Esophagus muscularis mucosa (tissue), 4 donors: Measurements from ENCODE around the gene NR1D2. TPM values are rescaled to one million over a fixed set of nuclear protein-coding genes. Genes with fewer than 3 reads are reported as not detected.
A peak's percentile ranks its signal among the peaks of the same experiment; 100 is the strongest.
"Not testable (repeated sequence)": the region's sequence is repeated elsewhere in the genome, so short reads cannot be mapped to it uniquely, and the experiment has no call there.

Source experiments
- DNase-seq: peaks from one replicate; pipeline ENCODE4 v3.0.0-alpha.2; 2017; ENCODE audit errors: extremely low spot score
- H3K27ac ChIP-seq, 4 donors: fragments of 200-600 bp; sonication (generic); replicated peaks in 1 of 4; 1 replicate in 3 of 4; 2 replicates in 1 of 4; pipeline ENCODE4 v1.5.1; 2016 to 2019; ENCODE audit warnings: mild to moderate bottlenecking in 1 of 4
- H3K27me3 ChIP-seq, 4 donors: fragments of 200-600 bp; sonication (generic); one replicate each; pipeline versions ENCODE4 v1.5.1 to v1.6.0; 2016 to 2019
- H3K36me3 ChIP-seq, 4 donors: fragments of 200-600 bp; sonication (generic); one replicate each; pipeline ENCODE4 v1.5.1; 2016 to 2019
- H3K4me1 ChIP-seq, 4 donors: fragments of 200-600 bp; sonication (generic); one replicate each; pipeline ENCODE4 v1.5.1; 2016 to 2019
- H3K4me3 ChIP-seq, 4 donors: fragments of 200-600 bp; sonication (generic); 1 replicate in 2 of 4; 2 replicates in 2 of 4; pipeline ENCODE4 v1.5.1; 2016 to 2019; ENCODE audit warnings: mild to moderate bottlenecking in 4 of 4, moderate library complexity in 1 of 4
- H3K9me3 ChIP-seq, 4 donors: fragments of 200-600 bp; sonication (generic); 1 replicate in 3 of 4; 2 replicates in 1 of 4; pipeline ENCODE4 v1.5.1; 2016 to 2019
- EP300 ChIP-seq: sonication (generic); formaldehyde crosslinking; IDR thresholded peaks from one replicate; pipeline ENCODE4 v1.6.1; 2017; ENCODE audit warnings: antibody characterized with exemption
- POLR2A ChIP-seq: fragments of 450-650 bp; IDR thresholded peaks from one replicate; pipeline ENCODE4 v1.6.1; 2017; ENCODE audit warnings: antibody characterized with exemption, moderate library complexity, mild to moderate bottlenecking, low read depth
- POLR2AphosphoS5 ChIP-seq, 2 donors: sonication (generic); formaldehyde crosslinking; IDR thresholded peaks; one replicate each; pipeline ENCODE4 v1.6.1; 2017; ENCODE audit warnings: antibody characterized with exemption in 2 of 2
- WGBS: methylation state at CpG from one replicate; pipeline ENCODE4 v1.1.5; 2018; 5-methylcytosine and 5-hydroxymethylcytosine counted together
- intact Hi-C: fragments of 100-400 bp; cut with DNase I; formaldehyde crosslinking; loops from one replicate; pipeline ENCODE4 v1.15.1; 2023
- total RNA-seq, 4 donors: library from RNA; depleted of rRNA; stranded (reverse); fragments of >200 nt; gene quantifications; one replicate each; pipeline versions ENCODE4 v1.1.0 to v1.2.1, GENCODE V29; 2016
- TF ChIP-seq, protein P1 (sequence below), 3 experiments: fragments of 200-600 bp in 2 of 3; fragments of 450-650 bp in 1 of 3; sonication (generic) in 2 of 3; IDR thresholded peaks; one replicate each; pipeline ENCODE4 v1.5.1; 2017 to 2019; ENCODE audit warnings: antibody characterized with exemption in 3 of 3, mild to moderate bottlenecking in 2 of 3, moderate library complexity in 1 of 3

The NR1D2 gene
- total RNA-seq, 4 donors from 2014 or later = 34.4 to 42.4 (median 38.0) TPM

DNA sequence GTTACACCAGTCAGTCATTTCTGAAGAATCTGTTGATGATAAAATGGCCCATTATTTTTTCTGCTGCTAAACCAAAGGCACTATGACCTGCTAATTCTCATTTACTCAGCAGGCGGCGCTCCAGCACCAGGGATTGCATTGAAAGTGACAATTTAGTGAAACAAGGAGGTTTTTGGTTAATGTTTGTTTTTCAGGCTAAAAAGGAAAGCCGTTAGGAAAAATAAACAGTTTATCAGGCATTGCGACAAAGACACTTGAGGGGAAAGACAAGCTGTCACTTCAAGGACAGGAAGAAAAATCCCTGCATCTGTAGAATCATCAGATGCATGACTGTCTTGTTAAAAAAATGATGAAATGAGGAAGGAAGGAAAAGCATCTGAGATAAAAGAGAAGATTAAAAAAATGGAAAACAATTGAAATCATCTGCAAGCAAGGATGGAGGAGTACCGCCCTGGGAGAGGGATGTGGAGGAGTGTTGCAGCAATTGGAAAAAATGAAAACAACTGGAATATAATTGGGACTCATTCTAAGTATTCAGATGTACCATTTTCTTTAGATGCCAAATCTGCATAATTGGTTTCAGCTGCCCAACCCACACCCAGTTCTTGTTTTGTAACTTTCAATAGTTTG lies 54.0 kb downstream of the NR1D2 start:
- Histone ChIP-seq H3K9me3 (no peaks in the 10 kb centered on the region), H3K27ac (no peak overlapping the region), H3K4me3 (peak overlapping the region in 1 of 4 donors; percentile 15), H3K27me3 (no peaks in the 10 kb centered on the region), H3K4me1 (peaks cover 7 to 13% (median 11%) of the 10 kb centered on the region in 4 donors), H3K36me3 (no peaks in the 10 kb centered on the region)
- WGBS = 11% methylated on average over 5 of the region's 5 CpGs
- no peak for DNase-seq
- TF ChIP-seq POLR2AphosphoS5 (IDR thresholded peaks at IDR 0.05) = no peak
- TF ChIP-seq, protein P1, sequence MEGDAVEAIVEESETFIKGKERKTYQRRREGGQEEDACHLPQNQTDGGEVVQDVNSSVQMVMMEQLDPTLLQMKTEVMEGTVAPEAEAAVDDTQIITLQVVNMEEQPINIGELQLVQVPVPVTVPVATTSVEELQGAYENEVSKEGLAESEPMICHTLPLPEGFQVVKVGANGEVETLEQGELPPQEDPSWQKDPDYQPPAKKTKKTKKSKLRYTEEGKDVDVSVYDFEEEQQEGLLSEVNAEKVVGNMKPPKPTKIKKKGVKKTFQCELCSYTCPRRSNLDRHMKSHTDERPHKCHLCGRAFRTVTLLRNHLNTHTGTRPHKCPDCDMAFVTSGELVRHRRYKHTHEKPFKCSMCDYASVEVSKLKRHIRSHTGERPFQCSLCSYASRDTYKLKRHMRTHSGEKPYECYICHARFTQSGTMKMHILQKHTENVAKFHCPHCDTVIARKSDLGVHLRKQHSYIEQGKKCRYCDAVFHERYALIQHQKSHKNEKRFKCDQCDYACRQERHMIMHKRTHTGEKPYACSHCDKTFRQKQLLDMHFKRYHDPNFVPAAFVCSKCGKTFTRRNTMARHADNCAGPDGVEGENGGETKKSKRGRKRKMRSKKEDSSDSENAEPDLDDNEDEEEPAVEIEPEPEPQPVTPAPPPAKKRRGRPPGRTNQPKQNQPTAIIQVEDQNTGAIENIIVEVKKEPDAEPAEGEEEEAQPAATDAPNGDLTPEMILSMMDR (IDR thresholded peaks at IDR 0.05) = peak; percentile 90 to 96 (median 91)
- TF ChIP-seq EP300 = no peak
- TF ChIP-seq POLR2A = no peak
- intact Hi-C loops = loop anchor here (5.0 kb wide), 1 partner anchor 498 kb away; no protein-coding TSS in a partner anchor

DNA sequence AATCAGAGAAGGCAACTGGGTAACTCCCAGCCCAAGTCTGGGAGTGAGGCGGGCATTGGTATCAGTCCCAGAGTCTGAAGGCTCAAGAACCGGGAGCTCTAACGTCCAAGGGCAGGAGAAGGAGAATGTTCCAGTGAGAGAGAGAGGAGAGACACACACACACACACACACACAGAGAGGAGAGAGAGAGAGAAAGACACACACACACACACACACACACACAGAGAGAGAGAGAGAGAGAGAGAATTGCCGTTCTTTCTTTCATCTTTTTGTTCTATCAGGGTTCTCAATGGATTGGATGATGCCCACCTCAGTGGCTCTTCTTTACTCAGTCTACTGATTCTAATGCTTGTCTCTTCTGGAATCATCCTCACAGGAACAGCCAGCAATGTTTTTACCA lies 57.0 kb downstream of the NR1D2 start:
- Histone ChIP-seq H3K9me3 (no peaks in the 10 kb centered on the region), H3K4me1 (peaks cover 0 to 9% (median 6%) of the 10 kb centered on the region in 4 donors), H3K27ac (no peak overlapping the region), H3K36me3 (no peaks in the 10 kb centered on the region), H3K4me3 (no peak overlapping the region), H3K27me3 (no peaks in the 10 kb centered on the region)
- 85% methylated on average over 4 of the region's 4 CpGs for WGBS
- DNase-seq = no peak
- TF ChIP-seq EP300 = no peak
- intact Hi-C loops = loop anchor here (5.0 kb wide), 1 partner anchor 680 kb away; no protein-coding TSS in a partner anchor

DNA sequence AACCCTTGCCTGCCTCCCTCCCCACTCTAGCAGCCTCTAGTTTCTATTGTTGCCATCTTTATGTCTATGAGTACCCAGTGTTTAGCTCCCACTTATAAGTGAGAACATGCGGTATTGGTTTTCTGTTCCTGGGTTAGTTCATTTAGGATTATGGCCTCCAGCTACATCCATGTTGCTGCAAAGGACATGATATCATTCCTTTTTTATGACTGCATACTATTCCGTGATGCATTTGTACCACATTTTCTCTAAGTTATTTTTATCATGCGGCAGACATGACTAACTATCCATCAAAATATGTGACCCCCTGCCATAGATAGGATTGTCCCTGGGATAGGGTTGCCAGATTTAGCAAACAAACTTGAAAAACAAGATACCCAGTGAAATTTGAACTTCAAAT lies 58.4 kb downstream of the NR1D2 start:
- no peak overlapping the region for H3K4me3 ChIP-seq
- peaks cover 0 to 9% (median 6%) of the 10 kb centered on the region in 4 donors for H3K4me1 ChIP-seq
- no peak for DNase-seq
- H3K36me3 ChIP-seq = no peaks in the 10 kb centered on the region
- TF ChIP-seq EP300 (no peak), POLR2AphosphoS5 (IDR thresholded peaks at IDR 0.05) (no peak), POLR2A (no peak)
- TF ChIP-seq, protein P1 (IDR thresholded peaks at IDR 0.05) = no peak
- no peaks in the 10 kb centered on the region for H3K9me3 ChIP-seq
- H3K27me3 ChIP-seq = no peaks in the 10 kb centered on the region
- WGBS = 98% methylated on average over 3 of the region's 3 CpGs
- no peak overlapping the region for H3K27ac ChIP-seq
- intact Hi-C loops = loop anchor here (5.0 kb wide), 1 partner anchor 679 kb away; no protein-coding TSS in a partner anchor

DNA sequence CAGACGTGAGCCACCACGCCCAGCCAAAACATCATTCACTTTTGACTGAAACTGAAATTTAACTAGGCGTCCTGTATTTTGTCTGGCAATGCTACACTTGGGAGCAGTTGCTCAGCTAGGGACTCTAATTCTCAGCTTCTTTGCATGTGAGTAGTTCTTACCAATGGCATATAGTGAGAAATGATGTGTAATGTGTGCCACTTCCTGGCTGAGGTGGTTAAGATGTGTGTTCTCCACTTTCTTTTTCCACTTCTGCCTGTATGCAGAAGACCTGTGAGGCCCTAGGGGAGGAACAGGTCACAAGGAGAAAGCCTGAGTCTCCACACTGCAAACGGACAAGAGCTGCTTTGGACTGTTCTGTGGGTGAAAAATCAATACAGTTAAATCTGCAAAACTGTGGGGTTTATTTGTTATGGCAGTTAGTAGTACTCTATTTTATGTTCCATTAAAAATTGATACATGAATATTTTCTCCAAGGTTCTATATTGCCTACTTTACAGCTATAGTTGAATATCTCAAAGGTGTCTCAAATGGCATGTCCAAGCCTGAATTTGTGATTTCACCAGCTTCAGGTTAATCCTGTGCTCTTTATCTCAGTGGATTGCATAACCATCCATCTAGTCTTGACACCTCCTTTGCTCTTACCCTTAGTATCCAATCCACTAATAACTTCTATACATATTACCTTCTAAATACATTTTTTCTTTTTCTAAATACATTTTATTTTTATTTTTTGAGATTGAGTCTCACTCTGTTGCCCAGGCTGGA lies 59.3 kb downstream of the NR1D2 start:
- peaks cover 0 to under 1% (median 0%) of the 10 kb centered on the region in 4 donors for H3K4me1 ChIP-seq
- no peaks in the 10 kb centered on the region for H3K9me3 ChIP-seq
- no peaks in the 10 kb centered on the region for H3K27me3 ChIP-seq
- DNase-seq = peak; percentile 19
- H3K36me3 ChIP-seq = no peaks in the 10 kb centered on the region
- no peak overlapping the region for H3K27ac ChIP-seq
- TF ChIP-seq POLR2AphosphoS5 (IDR thresholded peaks at IDR 0.05) (no peak), EP300 (no peak), POLR2A (no peak)
- TF ChIP-seq, protein P1 (IDR thresholded peaks at IDR 0.05) = no peak
- H3K4me3 ChIP-seq = no peak overlapping the region
- intact Hi-C loops = loop anchor here (5.0 kb wide), 1 partner anchor 678 kb away; no protein-coding TSS in a partner anchor
- 90% methylated on average over 4 of the region's 4 CpGs for WGBS

DNA sequence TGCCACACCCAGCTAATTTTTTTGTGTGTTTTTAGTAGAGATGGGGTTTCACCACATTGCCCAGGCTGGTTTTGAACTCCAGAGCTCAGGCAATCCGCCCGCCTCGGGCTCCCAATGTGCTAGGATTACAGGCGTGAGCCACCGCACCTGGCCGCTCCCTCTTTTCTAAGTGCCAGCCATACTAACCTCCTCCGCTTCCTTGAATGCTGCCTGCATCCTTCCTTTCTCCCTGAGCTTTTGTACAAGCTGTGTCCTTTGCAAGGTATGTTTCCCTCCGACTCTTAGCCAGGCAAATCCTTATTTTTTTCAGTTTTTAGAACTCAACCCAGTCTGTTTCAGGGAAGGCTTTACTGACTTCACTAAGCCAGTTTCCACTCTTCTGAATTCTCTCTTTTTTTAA lies 60.6 kb downstream of the NR1D2 start:
- whole genome bisulfite sequencing = 95% methylated on average over 8 of the region's 8 CpGs
- no peak for DNase-seq
- H3K4me3 ChIP-seq = no peak overlapping the region
- no peak overlapping the region for H3K27ac ChIP-seq
- intact Hi-C loops = no loop called here
- no peaks in the 10 kb centered on the region for H3K4me1 ChIP-seq
- H3K36me3 ChIP-seq = no peaks in the 10 kb centered on the region
- TF ChIP-seq, protein P1 (IDR thresholded peaks at IDR 0.05) = no peak
- TF ChIP-seq EP300 (no peak), POLR2AphosphoS5 (IDR thresholded peaks at IDR 0.05) (no peak), POLR2A (no peak)
- H3K27me3 ChIP-seq = no peaks in the 10 kb centered on the region
- H3K9me3 ChIP-seq = no peaks in the 10 kb centered on the region

DNA sequence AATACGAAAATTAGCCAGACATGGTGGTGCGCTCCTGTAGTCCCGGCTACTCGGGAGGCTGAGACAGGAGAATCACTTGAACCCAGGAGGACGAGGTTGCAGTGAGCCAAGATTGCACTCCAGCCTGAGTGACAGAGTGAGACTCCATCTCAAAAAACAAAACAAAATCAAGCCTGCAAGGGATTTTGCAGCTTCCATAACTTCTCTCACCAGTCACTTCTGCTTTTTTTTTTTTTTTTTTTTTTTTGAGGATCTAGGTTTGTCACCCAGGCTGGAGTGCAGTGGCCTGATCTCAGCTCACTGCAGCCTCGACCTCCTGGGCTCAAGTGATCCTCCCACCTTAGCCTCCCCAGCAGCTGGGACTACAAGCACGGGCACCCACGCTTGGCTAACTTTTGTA lies 65.7 kb downstream of the NR1D2 start:
- H3K27me3 ChIP-seq, H3K36me3 ChIP-seq, intact Hi-C loops, H3K4me1 ChIP-seq, DNase-seq, H3K9me3 ChIP-seq, H3K27ac ChIP-seq, H3K4me3 ChIP-seq: not testable (repeated sequence)
- WGBS = 93% methylated on average over 8 of the region's 8 CpGs
